Endothelial cell of umbilical vein (primary cell): Measurements from ENCODE around the gene ETS1. TPM values are rescaled to one million over a fixed set of nuclear protein-coding genes. Genes with fewer than 3 reads are reported as not detected.

Source experiments
- BruUV-seq: library from RNA; stranded (reverse); fragments of 400-500 nt; replicated peaks from 2 replicates; lab custom pipeline; 2021; lab: Mats Ljungman, UMichigan
- CTCF ChIA-PET: fragments of 300-600, 350-600 bp; sonication (Branson Sonifier 250); formaldehyde crosslinking; loops from one replicate; lab custom pipeline; 2021; ENCODE audit warnings: antibody characterized with exemption, inconsistent platforms; lab: Charles Lee
- POLR2A ChIA-PET: fragments of 300-600, 350-600 bp; sonication (Branson Sonifier 250); formaldehyde crosslinking; loops from one replicate; lab custom pipeline; 2021; ENCODE audit warnings: antibody characterized with exemption, inconsistent platforms; lab: Charles Lee
- DNase-seq: peaks from one replicate; pipeline ENCODE4 v3.0.0-alpha.2; 2011; ENCODE audit warnings: low read depth, low spot score
- FAIRE-seq: peaks from 2 replicates; lab custom pipeline; 2011; peaks lifted over from hg19 to GRCh38; lab: Jason Lieb, UNC
- H2AFZ ChIP-seq: 2 replicates; pipeline ENCODE4 v1.6.0; 2012; ENCODE audit warnings: low read depth, low read length, control low read depth, inconsistent platforms
- H3K27ac ChIP-seq: 2 replicates; pipeline ENCODE4 v1.5.1; 2011; ENCODE audit warnings: low read depth, mild to moderate bottlenecking, control low read depth, low read length, moderate library complexity; ENCODE audit not compliant: insufficient read depth
- H3K27me3 ChIP-seq, 2 experiments: 2 replicates each; pipeline versions ENCODE4 v1.6.0 to v1.6.1; 2011; ENCODE audit warnings: low read length in 2 of 2, mixed read lengths in 1 of 2; ENCODE audit not compliant: control insufficient read depth in 2 of 2, insufficient read depth in 2 of 2
- H3K36me3 ChIP-seq, 2 experiments: 2 replicates in 1 of 2; 3 replicates in 1 of 2; pipeline ENCODE4 v1.5.1; 2011; ENCODE audit warnings: low read length in 2 of 2, mild to moderate bottlenecking in 1 of 2, moderate library complexity in 1 of 2; ENCODE audit not compliant: control insufficient read depth in 2 of 2, insufficient read depth in 2 of 2; ENCODE audit errors: extremely low read depth in 1 of 2
- H3K4me1 ChIP-seq: 3 replicates; pipeline ENCODE4 v1.5.1; 2011; ENCODE audit warnings: mild to moderate bottlenecking, low read length; ENCODE audit not compliant: control insufficient read depth, insufficient read depth; ENCODE audit errors: extremely low read depth
- H3K4me2 ChIP-seq: 2 replicates; pipeline ENCODE4 v1.6.1; 2011; ENCODE audit warnings: low read length, control low read depth, mixed read lengths; ENCODE audit not compliant: insufficient read depth
- H3K4me3 ChIP-seq, 3 experiments: fragments of 200-600 bp in 1 of 3; sonication (generic), shearing (Covaris generic) in 1 of 3; replicated peaks in 1 of 3; 2 replicates each; pipeline ENCODE4 v1.5.1; 2011 to 2016; ENCODE audit warnings: control low read depth in 3 of 3, low read length in 3 of 3, mild to moderate bottlenecking in 2 of 3, inconsistent platforms in 1 of 3, low read depth in 1 of 3, moderate library complexity in 1 of 3; ENCODE audit not compliant: insufficient read depth in 1 of 3
- H3K79me2 ChIP-seq: 2 replicates; pipeline ENCODE4 v1.6.0; 2012; ENCODE audit warnings: low read length, inconsistent platforms; ENCODE audit not compliant: control insufficient read depth, insufficient read depth
- H3K9ac ChIP-seq: replicated peaks from 2 replicates; pipeline ENCODE3; 2011; ENCODE audit warnings: low read length, control low read depth; ENCODE audit not compliant: insufficient read depth; ENCODE audit errors: extremely low read depth
- H3K9me1 ChIP-seq: replicated peaks from 3 replicates; pipeline ENCODE4 v1.6.0; 2011; ENCODE audit warnings: mild to moderate bottlenecking, low read length; ENCODE audit not compliant: control insufficient read depth, insufficient read depth; ENCODE audit errors: extremely low read depth
- H3K9me3 ChIP-seq: replicated peaks from 2 replicates; pipeline ENCODE4 v1.5.1; 2012; ENCODE audit warnings: low read length, inconsistent platforms; ENCODE audit not compliant: control insufficient read depth, insufficient read depth
- H4K20me1 ChIP-seq: replicated peaks from 2 replicates; pipeline ENCODE3; 2011; ENCODE audit warnings: mild to moderate bottlenecking, low read length; ENCODE audit not compliant: control insufficient read depth, insufficient read depth; ENCODE audit errors: extremely low read depth
- EZH2 ChIP-seq: IDR thresholded peaks from 2 replicates; pipeline ENCODE4 v1.6.1; 2012; ENCODE audit warnings: borderline replicate concordance, low read depth, mild to moderate bottlenecking, moderate library complexity, low read length, inconsistent platforms; ENCODE audit not compliant: severe bottlenecking
- FOS ChIP-seq: IDR thresholded peaks from 2 replicates; pipeline ENCODE4 v1.6.1; 2011; ENCODE audit warnings: mild to moderate bottlenecking, low read length, moderate library complexity, borderline replicate concordance; ENCODE audit not compliant: insufficient read depth
- GATA2 ChIP-seq: IDR thresholded peaks from 2 replicates; pipeline ENCODE4 v1.7.0; 2011; ENCODE audit warnings: low read depth, mild to moderate bottlenecking, moderate library complexity, mixed read lengths, low read length; ENCODE audit not compliant: insufficient read length, insufficient read depth
- JUN ChIP-seq: IDR thresholded peaks from 2 replicates; pipeline ENCODE4 v1.6.1; 2011; ENCODE audit warnings: borderline replicate concordance, low read depth; ENCODE audit not compliant: insufficient read length, insufficient read depth
- MAX ChIP-seq: IDR thresholded peaks from 2 replicates; pipeline ENCODE4 v1.6.1; 2011; ENCODE audit not compliant: insufficient read depth, insufficient read length
- MYC ChIP-seq: IDR thresholded peaks from one replicate; pipeline ENCODE4 v1.6.1; 2011; ENCODE audit warnings: mild to moderate bottlenecking, low read depth, low read length
- POLR2A ChIP-seq: IDR thresholded peaks from 2 replicates; pipeline ENCODE4 v1.6.1; 2012; ENCODE audit warnings: low read depth, mild to moderate bottlenecking, control low read depth, low read length
- POLR2AphosphoS5 ChIP-seq: IDR thresholded peaks from 2 replicates; pipeline ENCODE4 v1.6.1; 2012; ENCODE audit warnings: low read depth, mild to moderate bottlenecking, control low read depth, low read length, moderate library complexity; ENCODE audit not compliant: insufficient read depth
- dilution Hi-C: fragments of 300-500 bp; cut with MboI; formaldehyde crosslinking; loops from one replicate; pipeline ENCODE4 v1.15.0; 2019; ENCODE audit warnings: low sequenced_read_pairs; ENCODE audit not compliant: extremely low pct_ligation_motif_present
- intact Hi-C: fragments of 100-400 bp; cut with micrococcal nuclease; formaldehyde crosslinking; loops from one replicate; pipeline ENCODE4 v1.10.0; 2022
- polyA plus RNA-seq, 4 experiments: library from polyadenylated mRNA; depleted of rRNA in 3 of 4; stranded (reverse) in 3 of 4; unstranded in 1 of 4; fragments of >200 nt; gene quantifications; 2 replicates each; pipeline versions ENCODE4 v1.2.1 to v1.2.3, GENCODE V29; 2011 to 2012; ENCODE audit warnings: missing spikeins in 1 of 4
- total RNA-seq: library from RNA; stranded (reverse); gene quantifications from 2 replicates; pipeline ENCODE4 v1.2.3, GENCODE V29; 2021

ETS1 gene
- total and polyA plus RNA-seq, 2 donors (not counting 3 experiments of a cell fraction or from before 2014, with no cell fraction given), result 34.2 to 115 TPM

GRCh38 chr11:128580612-128581011 lies 6.7 kb downstream of the ETS1 start:
- intact Hi-C loops (no loop called here), dilution Hi-C loops (no loop called here)
- ChIA-PET CTCF (interaction anchor here (1.1 to 1.6 kb wide), 3 partner anchors 25 to 106 kb away, joined by 3 read pairs; no protein-coding TSS in a partner anchor), POLR2A (no interaction called here)
- Histone ChIP-seq H3K9me1 (no peaks in the 10 kb centered on the region), H3K9me3 (no peaks in the 10 kb centered on the region), H2AFZ (no peak overlapping the region), H4K20me1 (no peaks in the 10 kb centered on the region), H3K27me3 (peaks cover 0 to under 1% of the 10 kb centered on the region in 2 experiments), H3K4me2 (peak overlapping the region; percentile 28), H3K79me2 (no peaks in the 10 kb centered on the region), H3K36me3 (no peaks in the 10 kb centered on the region), H3K4me3 (no peak overlapping the region), H3K4me1 (peaks cover 32% of the 10 kb centered on the region), H3K27ac (no peak overlapping the region), H3K9ac (no peak overlapping the region)
- TF ChIP-seq EZH2 (no peak), FOS (peak; percentile 8), MAX (no peak), MYC (no peak), GATA2 (no peak), JUN (peak; percentile 62)
- DNase-seq (peak; percentile 82), FAIRE-seq (peak; percentile 40)
- no TSS peak for BruUV-seq

GRCh38 chr11:128579798-128580504 lies 7.4 kb downstream of the ETS1 start:
- peaks cover 38% of the 10 kb centered on the region for H3K4me1 ChIP-seq
- H4K20me1 ChIP-seq, result no peaks in the 10 kb centered on the region
- no peaks in the 10 kb centered on the region for H3K36me3 ChIP-seq
- intact Hi-C loops (no loop called here), dilution Hi-C loops (no loop called here)
- no peaks in the 10 kb centered on the region for H3K9me3 ChIP-seq
- no peak overlapping the region for H3K27ac ChIP-seq
- FAIRE-seq, result no peak
- H2AFZ ChIP-seq, result no peak overlapping the region
- no peak overlapping the region for H3K9ac ChIP-seq
- H3K79me2 ChIP-seq, result no peaks in the 10 kb centered on the region
- ChIA-PET POLR2A (no interaction called here), CTCF (interaction anchor here (1.1 to 1.6 kb wide), 4 partner anchors 24 to 105 kb away, joined by 3 read pairs; no protein-coding TSS in a partner anchor)
- DNase-seq, result no peak
- no peak overlapping the region for H3K4me3 ChIP-seq
- H3K27me3 ChIP-seq, result no peaks in the 10 kb centered on the region
- TF ChIP-seq MAX (no peak), POLR2A (no peak), FOS (no peak), GATA2 (no peak), MYC (no peak), POLR2AphosphoS5 (no peak)
- no peaks in the 10 kb centered on the region for H3K9me1 ChIP-seq
- BruUV-seq, result no TSS peak
- H3K4me2 ChIP-seq, result no peak overlapping the region
